Sciatic nerve (tissue), 2 donors: Measurements from ENCODE around the gene MRGPRF. TPM values are rescaled to one million over a fixed set of nuclear protein-coding genes. Genes with fewer than 3 reads are reported as not detected.

Source experiments
- ATAC-seq: fragments of 200-7000 bp; cut with Tn5 transposase; one replicate; pipeline ENCODE4 v1.9.1; 2020; ENCODE audit warnings: mild to moderate bottlenecking, moderate library complexity
- DNase-seq: peaks from one replicate; pipeline ENCODE4 v3.0.0-alpha.2; 2020; ENCODE audit warnings: low spot score
- intact Hi-C: fragments of 100-400 bp; cut with DNase I; formaldehyde crosslinking; loops from one replicate; pipeline ENCODE4 v1.14.2; 2022
- total RNA-seq: library from RNA; stranded (reverse); fragmentation: NEBNext Ultra II Directional; extraction: Animal tissue kit (Norgen Biotek cat#: 25700); gene quantifications from one replicate; pipeline ENCODE4 v1.2.1, GENCODE V29; 2021
- donor health status: DM: no; HTN: no; CAD: no.
- donor health status: DM: no; HTN: no; CAD: no.

The MRGPRF gene
- total RNA-seq, 1 donor from 2014 or later: 39.5 TPM

DNA sequence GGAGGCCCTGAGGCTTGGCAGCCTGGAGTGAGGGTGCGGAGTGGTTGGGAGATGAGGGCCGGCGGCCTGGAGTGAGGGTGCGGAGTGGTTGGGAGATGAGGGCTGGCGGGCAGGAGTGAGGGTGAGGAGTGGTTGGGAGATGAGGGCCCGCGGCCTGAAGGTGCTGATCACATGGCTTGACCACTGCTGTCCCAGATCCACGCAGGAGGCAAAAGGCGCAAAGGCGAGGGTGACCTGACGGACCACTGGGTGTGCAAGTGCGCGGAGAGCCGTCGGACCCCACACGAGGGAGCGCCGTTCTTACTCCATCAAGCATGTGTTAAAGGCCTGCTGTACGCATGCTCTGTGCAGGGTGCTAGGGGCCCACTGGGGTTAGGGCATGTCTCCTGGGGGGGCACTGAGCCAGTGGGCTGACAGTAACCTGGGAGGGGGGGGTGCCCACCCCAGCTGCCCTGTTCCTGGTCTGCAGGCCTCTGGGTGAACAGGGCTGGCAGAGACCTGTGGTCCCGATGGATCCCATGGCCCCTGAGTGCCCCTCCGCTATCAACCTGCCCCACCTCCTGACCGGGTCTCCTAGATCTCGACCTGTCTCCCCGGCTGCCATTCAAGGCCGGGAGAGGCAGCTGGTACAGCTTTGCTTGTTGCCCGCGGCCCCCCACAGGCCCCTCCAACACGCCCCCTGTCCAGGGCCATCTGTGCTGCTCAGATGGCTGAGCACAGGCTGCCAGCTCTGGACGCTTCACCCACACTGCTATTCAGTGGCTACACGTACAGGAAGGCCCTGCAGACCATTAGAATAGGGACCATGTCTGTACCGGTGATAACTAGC lies 53.4 kb downstream of the MRGPRF start:
- DNase-seq (no peak), ATAC-seq (no peak)
- intact Hi-C loops: no loop called here

DNA sequence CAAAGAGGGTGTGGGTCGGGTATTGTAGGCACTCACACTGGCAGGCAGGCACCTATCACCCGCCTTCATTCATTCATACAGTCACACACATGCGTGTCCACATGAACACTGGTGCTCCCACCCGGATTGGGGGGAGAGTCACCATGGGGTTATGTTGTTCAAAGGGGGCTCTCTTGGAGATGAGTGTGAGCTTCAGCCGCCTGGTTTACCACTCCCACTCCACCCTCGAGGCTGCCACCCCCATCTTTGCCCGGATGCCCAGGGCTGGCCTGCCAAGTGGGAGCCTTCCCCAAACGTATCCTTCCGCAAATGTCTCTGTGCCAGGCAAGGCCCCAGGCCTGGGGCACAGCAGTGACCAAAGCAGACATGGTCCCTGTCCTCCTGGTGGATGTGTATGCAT lies 54.8 kb downstream of the MRGPRF start:
- intact Hi-C loops: no loop called here
- no peak for DNase-seq
- no peak for ATAC-seq

DNA sequence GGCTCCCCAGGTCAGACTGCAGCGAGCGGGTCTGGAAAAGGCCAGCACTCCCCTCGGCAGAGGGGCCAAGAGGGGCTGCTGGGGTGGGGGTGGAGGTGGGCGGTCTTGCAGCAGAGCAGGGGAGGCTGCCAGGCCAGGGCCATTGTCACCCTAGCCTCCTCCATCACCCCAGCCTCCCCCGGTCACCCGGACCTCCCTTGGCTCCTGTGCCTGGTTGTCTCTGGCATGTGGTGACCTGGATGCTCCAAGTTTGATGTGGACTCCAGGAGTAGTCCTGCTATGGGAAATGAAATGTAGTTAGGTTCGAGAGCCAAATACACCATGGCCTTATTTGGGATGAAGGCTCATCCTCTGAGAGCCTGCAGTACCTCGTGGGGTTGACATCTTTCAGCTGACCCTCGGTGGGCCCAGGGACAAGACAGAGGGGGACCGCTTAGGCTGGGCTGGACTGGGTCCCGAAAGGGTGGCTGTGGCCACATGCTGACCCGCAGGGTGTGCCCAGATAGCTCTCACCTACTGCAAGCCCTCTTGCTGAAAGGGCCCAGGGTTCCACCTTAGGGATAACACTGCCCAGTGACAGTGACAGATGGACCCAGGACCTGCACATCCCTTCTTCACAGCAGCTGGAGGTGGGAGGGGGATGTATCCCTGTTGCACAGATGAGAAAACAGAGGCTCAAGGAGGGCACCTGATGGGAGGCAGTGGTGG lies 56.3 kb downstream of the MRGPRF start:
- no peak for DNase-seq
- intact Hi-C loops: no loop called here
- ATAC-seq: no peak

DNA sequence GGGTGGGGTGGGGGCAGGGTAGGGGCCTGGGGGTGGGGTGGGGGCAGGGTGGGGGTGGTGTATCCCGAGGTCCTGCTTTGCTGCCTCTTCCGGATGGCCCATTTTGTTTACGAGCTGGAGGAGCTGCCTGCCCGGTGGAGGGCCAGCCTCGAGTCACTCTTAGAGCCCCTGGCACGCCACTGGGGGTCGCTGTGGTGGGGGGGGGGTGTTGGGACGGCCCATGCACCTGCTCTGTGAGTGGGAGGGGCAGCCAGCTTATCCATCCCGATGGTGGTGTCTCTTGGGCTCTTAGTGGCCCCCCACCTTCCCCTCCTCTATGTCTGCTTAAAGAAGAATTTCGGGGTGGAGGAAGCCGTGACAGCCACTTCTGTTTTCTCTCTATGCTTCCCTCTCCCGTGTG lies 56.9 kb downstream of the MRGPRF start:
- DNase-seq (no peak), ATAC-seq (no peak)
- intact Hi-C loops: no loop called here

- ATAC-seq (no peak), DNase-seq (no peak)
- intact Hi-C loops: no loop called here
Observed at GRCh38 chr11:68955607-68955958, 57.5 kb downstream of the MRGPRF start.

DNA sequence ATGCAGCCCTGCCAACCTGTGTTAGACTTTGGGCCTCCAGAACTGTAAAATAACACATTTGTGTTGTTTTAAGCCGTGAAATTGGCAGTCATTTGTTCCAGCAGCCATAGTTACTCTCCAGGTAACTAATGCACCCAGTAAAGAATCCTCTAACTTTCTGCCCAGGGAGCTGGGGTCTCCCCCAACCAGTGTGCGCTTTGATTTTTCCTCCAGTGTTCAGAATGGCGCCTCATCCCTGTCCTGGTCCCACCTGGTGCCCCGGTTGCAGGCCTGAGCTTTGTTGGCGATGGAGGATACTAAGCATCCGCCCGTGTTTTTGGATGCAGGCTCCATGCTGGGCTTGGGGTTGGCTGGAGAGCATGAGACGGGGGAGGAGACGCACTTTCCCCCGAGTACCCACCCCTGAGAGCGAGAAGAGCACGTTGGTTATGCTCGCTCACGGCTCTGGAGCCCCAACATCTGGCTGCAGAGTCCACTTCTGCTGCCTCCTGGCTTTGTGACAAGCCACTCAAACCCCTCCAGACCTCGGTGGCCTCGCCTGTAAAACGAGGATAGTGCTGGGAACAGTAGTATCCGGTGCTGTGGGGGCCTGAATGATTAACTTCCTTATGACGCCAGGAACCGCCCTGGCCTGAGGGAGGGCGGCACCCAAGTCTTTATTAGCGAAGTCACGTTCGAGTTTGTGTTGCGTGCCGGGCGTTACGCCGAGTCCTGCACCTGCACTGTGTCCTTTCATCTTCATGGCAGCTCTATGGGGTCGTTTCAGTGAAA lies 58.0 kb downstream of the MRGPRF start:
- ATAC-seq (peak; percentile 86), DNase-seq (no peak)
- intact Hi-C loops: no loop called here

Other genes starting within 250 kb of the MRGPRF start
- gene CPT1A, start 171.3 kb downstream of the MRGPRF start, total RNA-seq: 55.9 TPM
- 30.7 TPM for gene MRPL21, start 109.4 kb downstream of the MRGPRF start, total RNA-seq
- gene IGHMBP2, start 109.4 kb downstream of the MRGPRF start, total RNA-seq: 27.0 TPM
- not detected for gene MRGPRD, start 32.3 kb downstream of the MRGPRF start, total RNA-seq
- gene TPCN2, start 35.7 kb upstream of the MRGPRF start, total RNA-seq: 36.2 TPM
- 2.2 TPM for gene SMIM38, start 142.7 kb upstream of the MRGPRF start, total RNA-seq